ENCODE results near the gene CLDN9.
A peak's percentile ranks its signal among the peaks of the same experiment; 100 is the strongest.

The CLDN9 gene

GRCh38 chr16:2974319-2975056 is 38.2 kb upstream of the CLDN9 start:
- no peak for DNase-seq (ENCODE audit: low read depth)

GRCh38 chr16:2975161-2975795 is 37.4 kb upstream of the CLDN9 start:
- no peak for DNase-seq (ENCODE audit: low read depth)

GRCh38 chr16:2976201-2976600 is 36.5 kb upstream of the CLDN9 start:
- no peak for DNase-seq (ENCODE audit: low read depth)

- no peak for DNase-seq (ENCODE audit: low read depth)
Measured at GRCh38 chr16:2976673-2977072, 36.0 kb upstream of the CLDN9 start.

GRCh38 chr16:2977440-2977839 is 35.3 kb upstream of the CLDN9 start:
- DNase-seq (ENCODE audit: low read depth), result no peak

GRCh38 chr16:2979669-2980226 is 33.0 kb upstream of the CLDN9 start:
- no peak for DNase-seq (ENCODE audit: low read depth)

- DNase-seq (ENCODE audit: low read depth), result peak; percentile 93
Measured at GRCh38 chr16:2980227-2981176, 32.2 kb upstream of the CLDN9 start, which contains the start of gene PKMYT1. PKMYT1 (minus strand) TSS chr16:2980446; CDS start chr16:2979657, 789 bp downstream.

GRCh38 chr16:2981177-2981898 is 31.4 kb upstream of the CLDN9 start:
- DNase-seq (ENCODE audit: low read depth), result no peak

- DNase-seq (ENCODE audit: low read depth), result no peak
Measured at GRCh38 chr16:2981899-2982250, 30.8 kb upstream of the CLDN9 start.

- no peak for DNase-seq (ENCODE audit: low read depth)
Measured at GRCh38 chr16:2982402-2982801, 30.3 kb upstream of the CLDN9 start.

GRCh38 chr16:2983706-2984136 is 29.0 kb upstream of the CLDN9 start:
- peak; percentile 50 for DNase-seq (ENCODE audit: low read depth)

GRCh38 chr16:2985462-2985861 is 27.3 kb upstream of the CLDN9 start:
- DNase-seq (ENCODE audit: low read depth), result no peak

GRCh38 chr16:2985893-2986355 is 26.8 kb upstream of the CLDN9 start:
- no peak for DNase-seq (ENCODE audit: low read depth)

GRCh38 chr16:2986623-2987188 is 26.0 kb upstream of the CLDN9 start:
- no peak for DNase-seq (ENCODE audit: low read depth)

GRCh38 chr16:2987286-2987685 is 25.4 kb upstream of the CLDN9 start:
- DNase-seq (ENCODE audit: low read depth), result no peak

GRCh38 chr16:2987833-2988232 is 24.9 kb upstream of the CLDN9 start:
- DNase-seq (ENCODE audit: low read depth), result no peak

- no peak for DNase-seq (ENCODE audit: low read depth)
Measured at GRCh38 chr16:2988590-2989099, 24.1 kb upstream of the CLDN9 start.

- no peak for DNase-seq (ENCODE audit: low read depth)
Measured at GRCh38 chr16:2990891-2991290, 21.8 kb upstream of the CLDN9 start.

GRCh38 chr16:2991566-2992261 is 21.0 kb upstream of the CLDN9 start:
- DNase-seq (ENCODE audit: low read depth), result no peak

GRCh38 chr16:2992383-2993081 is 20.2 kb upstream of the CLDN9 start:
- no peak for DNase-seq (ENCODE audit: low read depth)
